Tibial nerve (tissue), 4 donors: ENCODE measurements around the gene TUT7.

Experiments
- CTCF ChIP-seq, 5 experiments: fragments of 200-600 bp in 3 of 5; fragments of 450-650 bp in 2 of 5; sonication (generic) in 3 of 5; IDR thresholded peaks; one replicate each; pipeline ENCODE4 v1.5.1; 2016 to 2019; ENCODE audit warnings: antibody characterized with exemption in 5 of 5, mild to moderate bottlenecking in 3 of 5, moderate library complexity in 2 of 5
- EP300 ChIP-seq, 2 donors: sonication (generic); formaldehyde crosslinking; IDR thresholded peaks; one replicate each; pipeline ENCODE4 v1.6.1; 2017; ENCODE audit warnings: antibody characterized with exemption in 2 of 2, mild to moderate bottlenecking in 1 of 2
- POLR2A ChIP-seq, 2 donors: fragments of 450-650 bp; IDR thresholded peaks; one replicate each; pipeline ENCODE4 v1.6.1; 2017; ENCODE audit warnings: antibody characterized with exemption in 2 of 2, mild to moderate bottlenecking in 2 of 2, moderate library complexity in 2 of 2

GRCh38 chr9:86252870-86253269, 101.3 kb downstream of the TUT7 start:
- no peak for TF ChIP-seq CTCF (IDR thresholded peaks at IDR 0.05)
- no peak for TF ChIP-seq POLR2A (IDR thresholded peaks at IDR 0.05)
- no peak for TF ChIP-seq EP300 (IDR thresholded peaks at IDR 0.05)
